CD4-positive, alpha-beta T cell treated with Interleukin-6 at 100 ng/mL for 8 hours (primary cell): ENCODE results near the gene TTLL6.
"Not testable (repeated sequence)": the region's sequence is repeated elsewhere in the genome, so short reads cannot be mapped to it uniquely, and the experiment has no call there.

Source experiments
- DNase-seq: peaks from one replicate; pipeline ENCODE4 v3.0.0-alpha.2; 2020; ENCODE audit warnings: mixed read lengths, low spot score

TTLL6 gene

GRCh38 chr17:48722915-48723422, 94.1 kb downstream of the TTLL6 start, which contains the start of gene PRAC2:
Gene PRAC2 (plus strand): TSS chr17:48723185. CDS start chr17:48724411, 1,226 bp downstream.
- DNase-seq = no peak

- no peak for DNase-seq
Measured at GRCh38 chr17:48722201-48722907, 94.7 kb downstream of the TTLL6 start, which contains the start of gene PRAC1. Gene PRAC1 (minus strand): TSS chr17:48722518. CDS start chr17:48722392, 126 bp downstream.

GRCh38 chr17:48721009-48721402, 96.0 kb downstream of the TTLL6 start:
- DNase-seq = no peak

- DNase-seq = no peak
Measured at GRCh38 chr17:48720266-48721008, 96.6 kb downstream of the TTLL6 start.

GRCh38 chr17:48719642-48720265, 97.3 kb downstream of the TTLL6 start:
- no peak for DNase-seq

- DNase-seq = no peak
Measured at GRCh38 chr17:48718761-48719641, 98.0 kb downstream of the TTLL6 start.

GRCh38 chr17:48718227-48718760, 98.7 kb downstream of the TTLL6 start:
- no peak for DNase-seq

GRCh38 chr17:48717367-48718226, 99.4 kb downstream of the TTLL6 start:
- DNase-seq = no peak

- not testable (repeated sequence) for DNase-seq
Measured at GRCh38 chr17:48716549-48716948, 100.5 kb downstream of the TTLL6 start.

- no peak for DNase-seq
Measured at GRCh38 chr17:48715496-48716399, 101.3 kb downstream of the TTLL6 start.
